Astrocyte (in vitro differentiated cells and primary cell): ENCODE measurements around the gene TAS2R40. TPM values are rescaled to one million over a fixed set of nuclear protein-coding genes. Genes with fewer than 3 reads are reported as not detected.
"Not testable (repeated sequence)": the region's sequence is repeated elsewhere in the genome, so short reads cannot be mapped to it uniquely, and the experiment has no call there.

Source experiments
- DNase-seq: peaks from one replicate; pipeline ENCODE4 v3.0.0-alpha.2; 2010; ENCODE audit warnings: low read depth
- FAIRE-seq: peaks from 2 replicates; lab custom pipeline; 2011; peaks lifted over from hg19 to GRCh38; lab: Jason Lieb, UNC
- H2AFZ ChIP-seq: 2 replicates; pipeline ENCODE4 v1.6.0; 2012; ENCODE audit warnings: low read depth, low read length, inconsistent platforms
- H3K27ac ChIP-seq: 2 replicates; pipeline ENCODE4 v1.5.1; 2011; ENCODE audit warnings: low read depth, low read length, inconsistent platforms
- H3K27me3 ChIP-seq: 2 replicates; pipeline ENCODE4 v1.6.0; 2011; ENCODE audit warnings: low read length, inconsistent platforms; ENCODE audit not compliant: insufficient read depth
- H3K36me3 ChIP-seq: 2 replicates; pipeline ENCODE4 v1.5.1; 2011; ENCODE audit warnings: low read length, inconsistent platforms; ENCODE audit not compliant: insufficient read depth
- H3K4me1 ChIP-seq: 2 replicates; pipeline ENCODE4 v1.5.1; 2011; ENCODE audit warnings: low read length, inconsistent platforms; ENCODE audit not compliant: insufficient read depth
- H3K4me2 ChIP-seq: 2 replicates; pipeline ENCODE4 v1.6.0; 2012; ENCODE audit warnings: low read length, inconsistent platforms
- H3K4me3 ChIP-seq: 2 replicates; pipeline ENCODE4 v1.5.1; 2011; ENCODE audit warnings: low read depth, mild to moderate bottlenecking, low read length, inconsistent platforms; ENCODE audit not compliant: insufficient read depth
- H3K79me2 ChIP-seq: 2 replicates; pipeline ENCODE4 v1.6.0; 2012; ENCODE audit warnings: mild to moderate bottlenecking, low read length, inconsistent platforms; ENCODE audit not compliant: insufficient read depth
- H3K9ac ChIP-seq: 2 replicates; pipeline ENCODE4 v1.6.0; 2012; ENCODE audit warnings: mild to moderate bottlenecking, low read length, inconsistent platforms
- H3K9me3 ChIP-seq: 2 replicates; pipeline ENCODE4 v1.5.1; 2012; ENCODE audit warnings: low read depth, mild to moderate bottlenecking, low read length, inconsistent platforms; ENCODE audit not compliant: insufficient read depth
- H4K20me1 ChIP-seq: 2 replicates; pipeline ENCODE4 v1.6.0; 2012; ENCODE audit warnings: low read length, inconsistent platforms; ENCODE audit not compliant: insufficient read depth
- H3K27ac Mint-ChIP-seq: one replicate; pipeline ENCODE4 v1.8.0; 2021; ENCODE audit warnings: mild to moderate bottlenecking, mixed read lengths; ENCODE audit not compliant: unreplicated experiment
- H3K27me3 Mint-ChIP-seq: one replicate; pipeline ENCODE4 v1.8.0; 2021; ENCODE audit warnings: low read depth, mixed read lengths; ENCODE audit not compliant: unreplicated experiment
- H3K36me3 Mint-ChIP-seq: one replicate; pipeline ENCODE4 v1.8.0; 2021; ENCODE audit warnings: low read depth, mixed read lengths; ENCODE audit not compliant: unreplicated experiment
- H3K4me1 Mint-ChIP-seq: one replicate; pipeline ENCODE4 v1.8.0; 2021; ENCODE audit warnings: low read depth, mixed read lengths; ENCODE audit not compliant: unreplicated experiment
- H3K4me3 Mint-ChIP-seq: one replicate; pipeline ENCODE4 v1.8.0; 2021; ENCODE audit warnings: mild to moderate bottlenecking, moderate library complexity, mixed read lengths; ENCODE audit not compliant: unreplicated experiment
- H3K9me3 Mint-ChIP-seq: one replicate; pipeline ENCODE4 v1.8.0; 2021; ENCODE audit warnings: mild to moderate bottlenecking, mixed read lengths; ENCODE audit not compliant: unreplicated experiment
- EZH2 ChIP-seq: IDR thresholded peaks from 2 replicates; pipeline ENCODE4 v1.6.1; 2012; ENCODE audit warnings: mild to moderate bottlenecking, low read length, inconsistent platforms; ENCODE audit not compliant: insufficient read depth
- total RNA-seq: library from RNA; stranded (reverse); gene quantifications from 2 replicates; pipeline ENCODE4 v1.2.1, GENCODE V29; 2021
- TF ChIP-seq, protein P1 (sequence below): IDR thresholded peaks from 2 replicates; pipeline ENCODE4 v1.5.1; 2011; ENCODE audit warnings: low read depth, mild to moderate bottlenecking, inconsistent platforms, low read length, moderate library complexity; ENCODE audit not compliant: insufficient read depth

Gene TAS2R40
- total RNA-seq, 1 donor from 2014 or later = not detected

DNA sequence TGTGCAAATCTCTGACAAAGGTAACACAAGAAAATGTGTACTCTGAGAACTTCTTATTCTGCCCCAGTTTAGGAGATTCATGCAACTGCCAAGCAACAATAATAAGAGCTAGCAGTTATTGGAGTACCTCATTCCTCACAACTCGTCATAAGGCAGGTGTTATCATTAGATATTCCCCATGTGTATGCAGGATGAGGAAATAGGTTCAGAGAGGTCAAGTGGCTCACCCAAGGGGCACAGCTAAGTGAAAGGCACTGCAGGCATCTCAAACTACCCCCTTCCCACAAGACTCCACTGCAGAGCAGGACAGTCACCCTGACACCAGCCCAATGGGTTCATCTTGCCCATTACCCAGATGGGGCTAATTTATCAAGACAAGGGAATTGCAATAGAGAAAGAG, 40.1 kb downstream of the TAS2R40 start:
- Mint-ChIP-seq H3K4me3 (peak overlapping the region; percentile 75), H3K27ac (no peak overlapping the region), H3K9me3 (no peaks in the 10 kb centered on the region), H3K27me3 (no peaks in the 10 kb centered on the region), H3K36me3 (no peaks in the 10 kb centered on the region), H3K4me1 (peaks cover 4% of the 10 kb centered on the region)
- no peak overlapping the region for H3K27ac ChIP-seq
- H3K27me3 ChIP-seq = no peaks in the 10 kb centered on the region
- no peaks in the 10 kb centered on the region for H4K20me1 ChIP-seq
- H3K4me1 ChIP-seq = no peaks in the 10 kb centered on the region
- no peak for TF ChIP-seq EZH2
- TF ChIP-seq, protein P1, sequence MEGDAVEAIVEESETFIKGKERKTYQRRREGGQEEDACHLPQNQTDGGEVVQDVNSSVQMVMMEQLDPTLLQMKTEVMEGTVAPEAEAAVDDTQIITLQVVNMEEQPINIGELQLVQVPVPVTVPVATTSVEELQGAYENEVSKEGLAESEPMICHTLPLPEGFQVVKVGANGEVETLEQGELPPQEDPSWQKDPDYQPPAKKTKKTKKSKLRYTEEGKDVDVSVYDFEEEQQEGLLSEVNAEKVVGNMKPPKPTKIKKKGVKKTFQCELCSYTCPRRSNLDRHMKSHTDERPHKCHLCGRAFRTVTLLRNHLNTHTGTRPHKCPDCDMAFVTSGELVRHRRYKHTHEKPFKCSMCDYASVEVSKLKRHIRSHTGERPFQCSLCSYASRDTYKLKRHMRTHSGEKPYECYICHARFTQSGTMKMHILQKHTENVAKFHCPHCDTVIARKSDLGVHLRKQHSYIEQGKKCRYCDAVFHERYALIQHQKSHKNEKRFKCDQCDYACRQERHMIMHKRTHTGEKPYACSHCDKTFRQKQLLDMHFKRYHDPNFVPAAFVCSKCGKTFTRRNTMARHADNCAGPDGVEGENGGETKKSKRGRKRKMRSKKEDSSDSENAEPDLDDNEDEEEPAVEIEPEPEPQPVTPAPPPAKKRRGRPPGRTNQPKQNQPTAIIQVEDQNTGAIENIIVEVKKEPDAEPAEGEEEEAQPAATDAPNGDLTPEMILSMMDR = no peak
- no peak for DNase-seq
- H3K9me3 ChIP-seq = no peaks in the 10 kb centered on the region
- H3K36me3 ChIP-seq = no peaks in the 10 kb centered on the region
- peaks cover 4% of the 10 kb centered on the region for H3K79me2 ChIP-seq
- no peak overlapping the region for H3K4me2 ChIP-seq
- no peak for FAIRE-seq
- no peak overlapping the region for H2AFZ ChIP-seq
- no peak overlapping the region for H3K9ac ChIP-seq
- H3K4me3 ChIP-seq = no peak overlapping the region

DNA sequence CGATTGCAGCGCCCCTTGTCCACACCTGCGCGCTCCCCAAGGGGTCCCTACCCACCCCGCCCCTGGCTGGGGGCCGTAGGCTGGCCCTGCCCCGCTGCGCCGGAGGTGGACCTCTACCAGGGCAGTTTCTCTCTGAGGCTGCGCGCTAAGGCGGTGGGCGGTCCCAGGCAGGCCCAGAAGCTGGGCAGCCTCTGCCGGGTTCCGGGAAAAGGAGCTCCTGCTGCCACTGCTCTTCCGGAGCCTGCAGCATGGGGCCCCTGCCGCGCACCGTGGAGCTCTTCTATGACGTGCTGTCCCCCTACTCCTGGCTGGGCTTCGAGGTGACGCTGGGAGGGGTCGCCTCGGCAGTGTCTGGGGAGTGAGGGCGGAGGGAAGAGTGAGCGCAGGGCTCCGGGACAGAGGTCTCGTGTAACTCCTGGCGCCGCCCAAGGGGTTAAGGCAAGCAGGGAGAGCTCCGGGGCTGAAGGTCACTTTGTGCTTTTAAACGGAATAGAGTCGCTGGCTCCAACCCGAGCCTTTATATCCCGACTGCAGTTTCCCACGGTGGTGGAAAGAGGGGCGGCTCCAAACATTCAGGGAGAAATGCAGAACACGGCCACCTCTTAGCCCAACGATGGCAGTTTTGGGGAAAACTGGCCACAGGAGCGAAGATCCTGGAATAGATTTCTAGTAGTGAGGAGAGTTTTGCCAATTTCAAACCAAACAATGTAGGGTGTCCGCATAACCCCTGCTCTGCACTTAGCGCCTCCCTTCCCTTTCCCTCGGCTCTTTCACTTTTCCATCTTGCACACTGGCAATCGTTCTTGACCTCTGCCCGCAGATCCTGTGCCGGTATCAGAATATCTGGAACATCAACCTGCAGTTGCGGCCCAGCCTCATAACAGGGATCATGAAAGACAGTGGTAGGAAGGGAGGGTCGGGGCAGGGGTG, 41.7 kb downstream of the TAS2R40 start, which contains the start of gene GSTK1:
GSTK1 (plus strand) TSS at position 176 of the 930 bp plus-strand sequence; CDS start at position 249, 73 bp downstream.
- H3K4me1 Mint-ChIP-seq = peaks cover 4% of the 10 kb centered on the region
- no peak for TF ChIP-seq EZH2
- TF ChIP-seq, protein P1 = no peak
- H4K20me1 ChIP-seq = no peaks in the 10 kb centered on the region
- no peaks in the 10 kb centered on the region for H3K4me1 ChIP-seq
- peak within 1 kb of the TSS; percentile 83 for H3K4me3 ChIP-seq
- H3K27ac ChIP-seq = peak within 1 kb of the TSS; percentile 34
- H3K4me3 Mint-ChIP-seq = peak within 1 kb of the TSS; percentile 93
- no peak within 1 kb of the TSS for H3K27ac Mint-ChIP-seq
- H3K4me2 ChIP-seq = peak within 1 kb of the TSS; percentile 95
- H3K9me3 ChIP-seq = no peaks in the 10 kb centered on the region
- H3K36me3 Mint-ChIP-seq = no peaks in the 10 kb centered on the region
- peak; percentile 46 for DNase-seq
- FAIRE-seq = no peak
- H2AFZ ChIP-seq = peak within 1 kb of the TSS; percentile 93
- H3K79me2 ChIP-seq = peaks cover 4% of the 10 kb centered on the region
- H3K27me3 Mint-ChIP-seq = no peaks in the 10 kb centered on the region
- no peaks in the 10 kb centered on the region for H3K27me3 ChIP-seq
- peak within 1 kb of the TSS; percentile 84 for H3K9ac ChIP-seq
- H3K9me3 Mint-ChIP-seq = no peaks in the 10 kb centered on the region
- peaks cover 9% of the 10 kb centered on the region for H3K36me3 ChIP-seq

DNA sequence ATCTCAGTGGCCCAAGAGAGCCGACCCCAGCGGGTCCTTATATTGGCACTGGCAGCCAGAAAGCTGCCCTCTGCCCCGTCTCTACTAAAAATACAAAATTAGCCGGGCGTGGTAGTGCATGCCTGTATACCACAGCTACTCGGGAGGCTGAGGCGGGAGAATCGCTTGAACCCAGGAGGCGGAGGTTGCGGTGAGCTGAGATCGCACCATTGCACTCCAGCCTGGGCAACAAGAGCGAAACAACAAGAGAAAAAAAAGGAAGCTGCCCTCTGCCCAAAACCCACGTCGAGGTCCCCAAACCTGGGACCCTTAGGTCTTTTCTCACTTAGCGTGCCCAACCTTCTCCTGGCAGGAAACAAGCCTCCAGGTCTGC, 42.3 kb downstream of the TAS2R40 start:
- not testable (repeated sequence) for H4K20me1 ChIP-seq, H3K4me1 Mint-ChIP-seq, H3K36me3 Mint-ChIP-seq, DNase-seq, H3K27me3 Mint-ChIP-seq, H3K27ac ChIP-seq, H3K79me2 ChIP-seq, H3K9me3 Mint-ChIP-seq, H3K27ac Mint-ChIP-seq, H3K9me3 ChIP-seq, H3K4me1 ChIP-seq, H3K27me3 ChIP-seq, FAIRE-seq
- Histone ChIP-seq H2AFZ (peak overlapping the region; percentile 93), H3K36me3 (peaks cover 11% of the 10 kb centered on the region), H3K4me2 (peak overlapping the region; percentile 95), H3K9ac (peak overlapping the region; percentile 84), H3K4me3 (peak overlapping the region; percentile 83)
- peak overlapping the region; percentile 93 for H3K4me3 Mint-ChIP-seq
